Measurements from ENCODE around the gene ESPN.
"Not testable (repeated sequence)": the region's sequence is repeated elsewhere in the genome, so short reads cannot be mapped to it uniquely, and the experiment has no call there.

ESPN gene

DNA sequence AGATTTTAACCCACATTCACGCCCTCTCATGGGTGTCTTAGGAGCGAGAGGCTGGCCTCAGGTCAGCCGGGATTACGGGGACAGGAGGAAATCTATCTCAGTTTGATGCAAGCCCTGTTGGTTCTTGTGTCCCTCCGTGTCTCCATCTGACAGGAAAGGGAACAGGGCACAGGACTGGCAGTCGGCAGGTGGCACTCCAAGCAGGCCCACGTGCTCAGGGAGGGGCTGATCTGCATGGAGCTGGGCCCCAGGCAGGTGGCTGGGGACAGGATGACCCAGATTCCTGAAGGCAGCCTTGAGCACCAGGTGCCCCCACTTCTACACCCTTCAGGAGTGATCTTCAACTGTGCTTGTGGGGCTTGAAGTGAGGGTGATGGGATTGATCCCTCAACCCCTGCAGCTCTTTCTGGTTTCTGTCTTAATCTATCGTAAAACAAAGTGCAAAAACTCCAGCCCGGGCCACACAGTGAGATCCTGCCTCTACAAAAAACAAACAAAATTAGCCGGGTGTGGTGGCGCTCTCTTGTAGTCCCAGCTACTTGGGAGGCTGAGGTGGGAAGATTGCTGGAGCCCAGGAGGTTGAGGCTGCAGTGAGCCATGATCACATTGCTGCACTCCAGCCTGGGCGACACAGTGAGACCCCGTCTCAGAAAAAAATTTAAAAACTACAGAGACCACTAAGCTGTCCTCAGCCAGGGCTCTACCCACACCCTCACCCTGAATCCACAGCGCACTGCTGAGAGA lies 58.6 kb downstream of the ESPN start:
- no peak for DNase-seq (ENCODE audit: low read depth, low spot score)

GRCh38 chr1:6483761-6484117 lies 59.2 kb downstream of the ESPN start:
- no peak for DNase-seq (ENCODE audit: low read depth, low spot score)

- DNase-seq (ENCODE audit: low read depth, low spot score), result no peak
Observed at GRCh38 chr1:6484826-6485167, 60.2 kb downstream of the ESPN start.

DNA sequence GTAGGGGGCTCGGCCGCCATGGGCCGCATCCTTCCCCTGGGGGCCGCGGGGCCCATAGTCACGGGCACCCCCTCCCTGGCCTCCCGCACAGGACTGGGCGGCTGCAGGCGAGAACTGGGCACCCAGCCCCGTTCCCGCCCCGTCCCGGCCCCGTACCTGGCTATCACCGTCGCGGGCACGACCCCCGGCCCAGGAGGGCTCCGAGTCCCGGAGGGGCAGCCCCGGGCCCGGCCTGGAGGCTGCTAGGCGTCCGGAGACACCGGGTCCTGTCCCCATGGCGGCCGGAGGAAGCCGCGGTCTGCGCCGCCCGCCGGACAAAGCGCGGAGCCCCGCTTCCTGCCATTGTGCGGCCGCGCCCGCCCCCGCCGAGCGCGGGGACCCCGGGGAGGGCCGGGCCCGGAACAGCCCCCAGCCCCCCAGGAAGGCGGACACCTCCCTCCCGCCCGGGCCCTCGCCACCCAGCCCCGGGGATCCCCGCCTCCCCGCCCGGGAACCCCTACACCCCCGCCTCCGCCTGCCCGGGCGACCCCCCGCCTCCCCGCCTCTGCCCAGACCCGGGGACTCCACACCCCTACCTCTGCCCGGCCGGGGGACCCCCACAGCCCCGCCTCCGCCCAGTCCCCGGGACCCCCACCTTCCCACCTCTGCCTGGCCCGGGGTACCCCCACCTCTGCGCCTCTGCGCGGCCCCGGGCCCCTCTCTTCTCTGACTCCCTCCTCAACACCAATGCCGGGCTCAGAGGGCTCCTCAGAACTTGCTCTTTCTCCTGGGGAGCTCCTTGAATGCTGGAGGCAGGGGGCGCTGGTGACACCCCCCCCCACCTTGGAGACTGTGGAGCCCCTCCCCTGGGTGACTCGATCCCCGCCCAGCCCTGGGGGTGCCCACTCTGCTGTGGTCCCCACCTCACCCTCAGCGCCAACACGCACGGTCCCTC lies 60.9 kb downstream of the ESPN start:
- no peak for DNase-seq (ENCODE audit: low read depth, low spot score)

GRCh38 chr1:6486433-6487011 lies 61.9 kb downstream of the ESPN start:
- peak; percentile 91 for DNase-seq (ENCODE audit: low read depth, low spot score)

- DNase-seq (ENCODE audit: low read depth, low spot score), result no peak
Observed at GRCh38 chr1:6487804-6488484, 63.4 kb downstream of the ESPN start.

DNA sequence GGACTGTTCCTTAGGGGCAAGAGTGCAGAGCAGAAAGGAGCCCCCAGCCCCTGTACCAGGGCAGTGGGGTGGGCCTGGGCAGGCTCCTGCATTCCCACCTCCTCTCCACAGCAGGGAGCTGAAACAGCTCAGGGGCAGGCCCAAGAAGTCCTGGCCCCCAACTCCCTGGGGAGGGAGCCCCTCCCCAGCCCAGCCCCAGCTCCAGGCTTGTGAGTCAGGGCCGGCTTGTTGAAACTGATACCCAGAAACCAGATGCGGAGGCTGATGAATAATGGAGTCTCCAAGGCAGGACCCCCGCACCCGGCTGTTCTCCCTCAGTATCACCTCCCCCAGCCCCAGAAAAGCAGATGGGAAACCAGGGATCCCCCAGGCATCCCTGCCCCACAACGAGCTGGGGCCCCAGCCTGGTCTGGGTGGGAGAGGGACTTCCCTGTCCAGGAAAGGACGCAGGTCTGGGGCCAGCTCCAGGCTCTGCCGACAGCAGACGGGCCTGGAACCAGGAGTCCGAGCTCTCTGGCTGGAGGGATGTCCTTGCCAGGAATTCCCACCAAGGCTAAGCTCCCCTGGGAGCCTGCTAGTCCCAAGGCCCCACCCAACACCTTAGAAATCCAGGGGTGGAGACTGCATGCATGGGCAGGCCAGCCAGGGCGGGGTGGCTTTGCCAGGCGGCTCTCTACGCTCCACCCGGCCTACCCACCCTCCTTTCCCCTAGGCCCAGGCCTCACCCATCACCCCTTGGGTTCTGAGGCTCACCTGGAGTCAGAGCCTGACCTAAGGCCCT lies 64.2 kb downstream of the ESPN start:
- no peak for DNase-seq (ENCODE audit: low read depth, low spot score)

DNA sequence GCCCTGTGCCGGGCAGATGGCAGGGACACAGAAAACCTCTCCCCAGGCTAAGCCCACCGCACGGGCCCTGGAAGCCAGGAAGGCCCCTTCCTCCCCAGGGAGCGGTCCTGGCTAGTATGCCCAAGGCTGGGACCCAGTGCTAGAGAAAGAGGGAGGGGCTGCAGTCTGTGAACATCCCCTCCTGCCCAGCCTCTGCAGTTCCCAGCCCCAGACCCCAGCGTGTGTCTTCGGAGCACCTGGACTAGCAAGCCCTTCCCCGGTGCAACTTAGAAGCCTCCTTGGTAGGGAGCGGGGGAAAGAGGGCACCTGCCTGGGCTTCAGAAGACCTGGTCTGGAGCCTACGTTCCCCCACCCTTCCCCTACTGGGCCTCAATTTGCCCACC lies 64.8 kb downstream of the ESPN start:
- DNase-seq (ENCODE audit: low read depth, low spot score), result no peak

DNA sequence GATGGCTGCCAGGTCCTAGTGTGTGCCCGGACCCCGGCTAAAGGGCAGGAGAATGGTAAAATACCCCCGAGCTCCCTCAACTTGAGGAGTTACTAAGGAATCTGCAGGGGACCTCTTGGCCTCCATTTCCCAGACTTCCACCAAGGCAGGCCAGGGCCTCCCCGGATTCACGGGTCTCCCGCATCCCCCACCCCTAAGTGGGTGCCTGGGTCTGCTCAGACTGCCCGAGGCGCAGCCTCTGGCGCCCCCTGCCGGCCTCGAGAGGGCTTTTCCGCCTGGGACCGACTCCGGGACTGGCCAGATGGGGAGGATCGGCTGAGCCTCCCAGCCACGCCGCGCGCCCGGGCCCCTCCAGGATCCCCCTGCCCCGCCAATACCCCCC lies 65.2 kb downstream of the ESPN start:
- peak; percentile 84 for DNase-seq (ENCODE audit: low read depth, low spot score)

DNA sequence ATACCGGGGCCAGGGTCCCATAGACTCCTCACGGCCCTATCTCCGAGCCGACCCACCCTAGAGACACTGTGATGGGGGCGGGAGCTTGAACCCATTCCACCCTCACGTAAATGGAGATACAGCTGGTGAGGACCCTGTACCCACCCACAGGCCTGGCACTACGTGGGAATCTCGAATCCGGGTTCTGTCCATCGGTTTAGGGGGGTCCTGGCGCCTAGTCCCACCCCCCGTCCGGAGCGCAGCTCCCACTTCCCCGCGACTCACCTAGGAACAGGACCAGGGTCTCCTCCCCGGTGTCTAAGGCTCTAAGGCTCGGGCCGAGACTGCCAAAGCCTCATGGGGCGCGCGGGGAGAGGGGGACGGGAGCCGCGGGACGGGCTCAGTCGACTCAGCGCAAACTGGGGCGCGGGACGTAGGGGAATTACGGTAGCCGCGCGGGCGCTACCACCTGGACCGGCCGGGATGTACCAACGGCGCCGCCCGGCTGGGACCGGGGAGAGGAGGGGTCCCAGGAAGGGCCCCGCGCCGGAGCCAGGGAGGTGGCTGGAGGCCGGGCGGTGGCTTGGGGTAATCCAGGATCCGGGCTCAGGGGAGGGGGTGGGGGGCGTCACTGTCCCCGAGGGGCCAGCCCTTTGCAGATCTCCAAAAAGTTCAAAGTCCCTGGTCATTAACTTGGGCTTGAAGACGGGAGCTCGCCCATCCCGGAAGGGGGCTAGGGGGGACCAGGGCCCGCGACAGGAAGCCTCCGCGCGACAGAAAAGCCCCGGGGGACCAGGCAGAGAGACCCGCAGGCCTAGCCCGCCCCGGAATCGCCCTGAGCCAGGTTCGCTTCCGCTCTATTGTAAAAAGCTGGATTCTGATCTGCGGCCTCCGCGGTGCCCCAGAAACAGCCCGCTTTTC lies 65.9 kb downstream of the ESPN start:
- DNase-seq (ENCODE audit: low read depth, low spot score), result peak; percentile 81

DNA sequence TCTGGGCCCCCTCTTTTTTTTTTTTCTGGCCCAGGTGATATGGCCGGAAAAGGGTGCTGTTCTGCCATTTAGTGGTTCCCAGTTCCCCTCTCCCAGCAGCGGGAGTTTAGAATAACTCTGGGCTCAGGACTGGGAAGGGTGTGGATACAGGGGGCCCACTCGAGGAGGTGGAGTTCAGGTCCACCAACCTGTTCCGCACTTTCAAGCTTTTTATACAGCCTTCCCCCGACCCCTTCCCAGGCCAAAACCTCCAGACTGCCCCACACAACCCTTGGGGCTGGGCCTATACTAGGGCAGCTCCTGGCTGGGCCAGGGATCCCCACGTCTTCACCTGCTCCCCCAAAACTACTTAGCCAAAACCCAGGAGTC lies 66.5 kb downstream of the ESPN start:
- DNase-seq (ENCODE audit: low read depth, low spot score), result no peak

DNA sequence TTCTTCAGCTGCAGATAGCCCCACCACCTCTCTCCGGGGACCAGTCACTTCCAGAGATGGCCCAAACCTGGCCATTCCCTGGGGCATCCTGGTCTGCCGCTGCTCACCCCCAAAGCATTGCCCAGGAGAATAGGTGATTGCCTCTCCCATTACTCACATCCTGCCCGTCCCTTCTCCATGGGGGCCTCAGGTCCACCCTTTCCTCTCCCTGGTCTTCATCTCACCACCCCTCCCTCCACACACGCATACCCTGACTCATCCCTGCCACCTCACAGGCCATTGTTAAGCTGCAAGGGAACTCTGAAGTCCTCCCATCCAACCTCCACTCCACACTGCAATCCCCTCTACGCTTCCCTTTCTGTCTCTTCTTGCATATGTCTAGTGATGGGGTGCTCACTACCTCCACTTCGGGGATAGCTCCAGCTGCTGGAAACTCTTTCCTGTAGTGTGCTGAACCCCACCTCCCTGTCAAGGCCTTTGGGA lies 66.9 kb downstream of the ESPN start, which contains the start of gene PLEKHG5:
PLEKHG5 (minus strand) TSS at position 188 of the 483 bp plus-strand sequence. CDS start 14,096 bp downstream, outside the sequence.
- peak; percentile 49 for DNase-seq (ENCODE audit: low read depth, low spot score)

DNA sequence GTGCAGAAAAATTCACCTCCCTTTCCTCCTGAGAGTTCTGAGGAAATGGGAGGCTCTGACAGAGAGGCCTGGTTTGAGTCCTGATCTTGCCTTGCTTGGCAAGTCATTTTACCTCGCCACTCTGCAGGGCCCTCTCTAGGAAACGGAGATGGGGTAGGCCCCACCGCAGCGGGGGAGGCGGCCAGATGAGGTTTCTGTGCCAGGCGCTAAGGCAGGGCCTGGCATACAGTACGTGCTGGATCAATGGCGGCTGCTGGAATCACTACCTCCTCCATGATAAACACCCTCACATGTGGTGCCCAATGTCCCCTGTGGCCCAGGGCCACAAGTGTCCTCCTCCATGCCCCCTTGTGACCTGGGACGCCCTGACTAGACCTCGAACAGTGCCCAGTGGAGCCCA lies 67.4 kb downstream of the ESPN start:
- DNase-seq (ENCODE audit: low read depth, low spot score), result no peak

DNA sequence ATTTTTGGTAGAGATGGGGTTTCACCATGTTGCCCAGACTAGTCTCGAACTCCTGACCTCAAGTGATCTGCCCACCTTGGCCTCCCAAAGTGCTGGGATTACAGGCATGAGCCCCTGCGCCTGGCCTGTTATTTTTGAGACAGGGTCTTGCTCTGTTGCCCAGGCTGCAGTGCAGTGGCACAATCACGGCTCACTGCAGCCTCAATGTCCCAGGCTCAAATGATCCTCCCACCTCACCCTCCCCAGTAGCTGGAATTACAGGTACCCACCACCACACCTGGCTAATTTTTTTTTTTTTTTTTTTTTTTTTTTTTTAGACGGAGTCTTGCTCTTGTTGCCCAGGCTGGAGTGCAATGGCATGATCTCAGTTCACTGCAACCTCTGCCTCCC lies 69.3 kb downstream of the ESPN start:
- DNase-seq (ENCODE audit: low read depth, low spot score), result not testable (repeated sequence)

- DNase-seq (ENCODE audit: low read depth, low spot score), result no peak
Observed at GRCh38 chr1:6494627-6495026, 70.1 kb downstream of the ESPN start.

DNA sequence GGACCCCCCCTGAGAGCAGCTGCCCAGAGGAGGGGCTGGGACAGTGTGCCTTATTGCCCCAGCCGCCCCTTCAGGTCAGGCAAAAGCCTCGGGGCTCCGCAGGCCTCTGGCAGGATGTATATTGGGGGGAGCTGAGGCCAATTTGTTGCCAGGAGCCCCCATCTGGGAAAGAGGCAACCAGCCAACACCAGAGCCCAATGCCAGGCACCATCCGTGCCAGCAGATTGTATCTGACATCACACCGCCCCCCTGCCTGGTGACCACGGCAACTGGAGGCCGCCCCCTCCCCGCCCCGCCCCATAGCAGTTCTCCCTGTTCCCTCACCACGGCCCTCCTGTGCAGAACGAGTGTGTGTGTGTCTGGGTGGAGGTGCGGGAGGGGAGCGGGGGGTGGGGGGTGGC lies 70.5 kb downstream of the ESPN start:
- no peak for DNase-seq (ENCODE audit: low read depth, low spot score)

DNA sequence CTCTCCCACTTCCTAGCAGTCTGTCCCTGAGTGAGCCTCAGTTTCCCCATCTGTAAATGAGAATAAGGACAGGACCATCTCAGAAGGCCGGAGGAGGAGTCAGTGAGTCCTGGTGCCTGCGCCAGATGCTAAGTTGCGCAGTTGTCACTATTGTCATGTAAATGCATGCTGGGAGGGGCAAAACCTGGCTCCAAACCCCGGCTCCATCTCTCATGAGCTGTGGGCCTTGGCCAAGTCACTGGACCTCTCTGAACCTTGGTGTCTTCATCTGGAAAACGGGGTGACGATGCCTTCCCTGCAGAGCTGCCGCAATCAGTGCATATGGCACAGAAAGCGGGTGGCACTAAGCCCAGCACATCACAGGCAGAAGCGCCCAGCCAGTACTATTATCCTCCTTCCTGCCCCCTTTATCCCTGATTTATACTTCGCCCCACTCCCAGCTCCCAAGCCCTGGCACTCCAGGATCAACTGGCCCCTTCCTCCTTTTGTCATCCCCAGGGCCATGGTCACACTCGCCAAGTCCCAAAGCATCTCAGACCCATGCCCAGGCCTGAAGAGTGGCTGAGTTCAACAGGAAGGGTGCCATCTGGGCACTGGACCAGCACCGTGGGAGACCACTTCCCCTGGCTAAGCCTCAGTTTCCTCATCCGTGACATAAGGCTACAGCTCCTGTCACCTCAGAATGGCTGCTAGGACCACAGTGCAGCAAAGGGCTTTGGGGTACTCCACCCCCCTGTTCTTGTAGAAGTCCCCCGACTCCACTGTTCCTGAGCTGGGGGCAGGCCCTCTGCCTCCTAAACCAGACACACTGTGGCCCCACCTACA lies 71.2 kb downstream of the ESPN start:
- peak; percentile 62 for DNase-seq (ENCODE audit: low read depth, low spot score)

DNA sequence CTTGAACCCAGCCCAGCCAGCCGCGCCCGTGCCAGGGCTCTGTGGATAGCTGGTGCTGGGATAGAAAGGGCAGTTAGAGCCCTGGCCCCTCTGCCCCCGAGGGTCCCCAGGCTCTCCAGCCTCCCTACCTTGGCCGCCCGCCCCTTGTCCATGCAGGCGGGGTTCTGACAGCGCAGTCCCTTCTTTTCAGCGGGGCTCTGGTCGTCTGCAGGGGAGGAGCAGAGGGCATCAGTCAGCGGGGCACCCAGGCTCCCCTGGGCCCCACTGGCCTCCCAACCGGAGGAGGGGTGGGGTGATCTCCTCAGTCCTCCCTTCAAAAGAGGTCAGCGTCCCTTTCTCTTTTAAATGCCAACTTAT lies 71.8 kb downstream of the ESPN start:
- peak; percentile 29 for DNase-seq (ENCODE audit: low read depth, low spot score)

GRCh38 chr1:6496890-6497214 lies 72.3 kb downstream of the ESPN start:
- DNase-seq (ENCODE audit: low read depth, low spot score), result no peak
